Measurements from ENCODE around the gene RAB1B. TPM values are rescaled to one million over a fixed set of nuclear protein-coding genes. Genes with fewer than 3 reads are reported as not detected.

The RAB1B gene
- total and polyA plus RNA-seq, 4 donors = 78.6 to 203 (median 168) TPM

- TF ChIP-seq CTCF (IDR thresholded peaks at IDR 0.05; ENCODE audit: control extremely low read depth, extremely low read depth) = no peak
- Histone ChIP-seq H3K36me3 (ENCODE audit: control insufficient read depth in 4 of 4, insufficient read depth in 4 of 4, low read length in 4 of 4) (peaks cover 3 to 18% (median 10%) of the 10 kb centered on the region in 4 donors), H3K27ac (ENCODE audit: low read depth in 1 of 2, low read length in 1 of 2) (no peak overlapping the region), H3K4me3 (no peak overlapping the region), H3K9me3 (ENCODE audit: control insufficient read depth in 4 of 4, insufficient read depth in 3 of 4, low read length in 3 of 4) (no peaks in the 10 kb centered on the region), H3K27me3 (ENCODE audit: control insufficient read depth in 3 of 3, insufficient read depth in 3 of 3, low read length in 2 of 3) (no peaks in the 10 kb centered on the region), H3K9ac (ENCODE audit: insufficient read depth in 1 of 2, low read length in 2 of 2) (no peak overlapping the region), H3K4me1 (ENCODE audit: control insufficient read depth in 5 of 5, insufficient read depth in 5 of 5, low read length in 5 of 5) (peaks cover 4 to 20% (median 12%) of the 10 kb centered on the region in 5 donors)
- no peak for ATAC-seq (ENCODE audit: insufficient read depth, low FRiP score)
- 91 to 92% methylated on average over 13 of the region's 13 CpGs for WGBS, 2 donors
- no peak for DNase-seq
Observed at GRCh38 chr11:66285250-66285947, 17.0 kb downstream of the RAB1B start.

GRCh38 chr11:66286699-66287098 lies 18.3 kb downstream of the RAB1B start:
- Histone ChIP-seq H3K4me3 (no peak overlapping the region), H3K9ac (ENCODE audit: insufficient read depth in 1 of 2, low read length in 2 of 2) (no peak overlapping the region), H3K4me1 (ENCODE audit: control insufficient read depth in 5 of 5, insufficient read depth in 5 of 5, low read length in 5 of 5) (peaks cover 4 to 19% (median 12%) of the 10 kb centered on the region in 5 donors), H3K36me3 (ENCODE audit: control insufficient read depth in 4 of 4, insufficient read depth in 4 of 4, low read length in 4 of 4) (peaks cover 3 to 18% (median 10%) of the 10 kb centered on the region in 4 donors), H3K9me3 (ENCODE audit: control insufficient read depth in 4 of 4, insufficient read depth in 3 of 4, low read length in 3 of 4) (no peaks in the 10 kb centered on the region), H3K27me3 (ENCODE audit: control insufficient read depth in 3 of 3, insufficient read depth in 3 of 3, low read length in 2 of 3) (peaks cover 0 to 8% (median 6%) of the 10 kb centered on the region in 3 donors), H3K27ac (ENCODE audit: low read depth in 1 of 2, low read length in 1 of 2) (no peak overlapping the region)
- no peak for DNase-seq
- TF ChIP-seq CTCF (IDR thresholded peaks at IDR 0.05; ENCODE audit: control extremely low read depth, extremely low read depth) = no peak
- WGBS, 2 donors = 88 to 93% methylated on average over 5 of the region's 5 CpGs
- no peak for ATAC-seq (ENCODE audit: insufficient read depth, low FRiP score)

GRCh38 chr11:66287211-66287888 lies 18.9 kb downstream of the RAB1B start:
- no peaks in the 10 kb centered on the region for H3K9me3 ChIP-seq (ENCODE audit: control insufficient read depth in 4 of 4, insufficient read depth in 3 of 4, low read length in 3 of 4)
- no peak for DNase-seq
- H3K27ac ChIP-seq (ENCODE audit: low read depth in 1 of 2, low read length in 1 of 2) = no peak overlapping the region
- TF ChIP-seq CTCF (IDR thresholded peaks at IDR 0.05; ENCODE audit: control extremely low read depth, extremely low read depth) = no peak
- ATAC-seq (ENCODE audit: insufficient read depth, low FRiP score) = no peak
- H3K4me1 ChIP-seq (ENCODE audit: control insufficient read depth in 5 of 5, insufficient read depth in 5 of 5, low read length in 5 of 5) = peaks cover 0 to 21% (median 12%) of the 10 kb centered on the region in 5 donors
- H3K4me3 ChIP-seq = no peak overlapping the region
- peaks cover 3 to 18% (median 10%) of the 10 kb centered on the region in 4 donors for H3K36me3 ChIP-seq (ENCODE audit: control insufficient read depth in 4 of 4, insufficient read depth in 4 of 4, low read length in 4 of 4)
- WGBS, 2 donors = 51 to 69% methylated on average over 10 of the region's 10 CpGs
- no peak overlapping the region for H3K9ac ChIP-seq (ENCODE audit: insufficient read depth in 1 of 2, low read length in 2 of 2)
- H3K27me3 ChIP-seq (ENCODE audit: control insufficient read depth in 3 of 3, insufficient read depth in 3 of 3, low read length in 2 of 3) = peaks cover 0 to 8% (median 7%) of the 10 kb centered on the region in 3 donors
